Renal pelvis (tissue), 4 donors: ENCODE measurements around the gene ZNF358. TPM values are rescaled to one million over a fixed set of nuclear protein-coding genes. Genes with fewer than 3 reads are reported as not detected.
"Not testable (repeated sequence)": the region's sequence is repeated elsewhere in the genome, so short reads cannot be mapped to it uniquely, and the experiment has no call there.

ENCODE experiments used
- DNase-seq: peaks from one replicate; pipeline ENCODE4 v3.0.0-alpha.2; 2013
- polyA plus RNA-seq, 3 donors: library from polyadenylated mRNA; unstranded; fragments of 120-200 nt; gene quantifications; one replicate each; pipeline ENCODE4 v1.2.1, GENCODE V29; 2013; ENCODE audit not compliant: insufficient read length in 3 of 3

ZNF358 gene
- polyA plus RNA-seq, 3 donors = 53.7 to 70.8 (median 64.5) TPM

- no peak for DNase-seq
Observed at GRCh38 chr19:7533281-7533885, 17.5 kb downstream of the ZNF358 start.

GRCh38 chr19:7533925-7534480, 18.1 kb downstream of the ZNF358 start:
- DNase-seq = peak; percentile 91

- DNase-seq = peak; percentile 79
Observed at GRCh38 chr19:7534531-7535046, 18.7 kb downstream of the ZNF358 start.

DNA sequence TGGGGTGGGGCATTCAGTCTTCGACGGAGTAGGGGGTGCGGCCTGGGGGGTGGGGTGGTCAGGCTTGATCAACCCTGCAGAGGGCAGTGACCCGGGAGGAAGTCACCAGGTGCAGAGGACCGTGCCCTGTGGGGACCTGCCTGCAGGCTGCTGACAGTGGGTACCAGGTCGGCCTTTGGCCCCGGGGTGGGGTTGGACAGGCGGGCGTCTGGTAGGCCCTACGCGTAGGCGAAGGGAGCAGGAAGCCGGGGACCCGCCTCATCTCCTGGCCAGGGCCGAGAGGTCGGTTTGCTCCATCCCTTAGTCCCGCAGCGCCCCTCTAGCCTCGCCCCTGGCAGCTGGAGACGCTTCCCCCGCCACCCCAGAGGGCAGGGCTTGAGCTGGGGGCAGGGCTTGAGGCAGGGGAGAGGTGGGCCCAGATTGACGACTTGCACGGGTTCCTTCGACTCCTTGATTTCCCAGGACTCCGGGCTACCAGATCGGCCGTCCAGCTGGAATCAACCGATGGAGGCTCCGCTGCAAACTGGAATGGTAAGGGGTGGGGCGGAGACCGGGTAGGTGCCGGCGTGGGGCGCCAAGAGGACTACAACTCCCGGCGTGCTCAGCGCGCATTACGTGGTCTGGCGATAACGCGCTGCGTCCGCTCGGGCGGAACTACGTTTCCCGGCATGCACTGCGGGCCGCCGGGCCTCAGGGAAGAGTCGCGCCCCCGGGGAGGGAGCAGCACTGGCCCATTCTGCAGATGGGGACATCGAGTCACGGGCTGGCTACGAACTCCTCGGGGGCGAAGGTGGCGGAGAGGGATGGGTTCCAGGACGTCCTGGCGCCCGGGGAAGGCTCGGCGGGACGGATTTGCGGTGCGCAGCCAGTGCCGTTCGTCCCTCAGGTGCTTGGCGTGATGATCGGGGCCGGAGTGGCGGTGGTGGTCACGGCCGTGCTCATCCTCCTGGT, 19.4 kb downstream of the ZNF358 start, which contains the start of gene PNPLA6:
PNPLA6 (plus strand) TSS at position 671 of the 951 bp plus-strand sequence; CDS start at position 743, 72 bp downstream.
- peak; percentile 95 for DNase-seq

DNA sequence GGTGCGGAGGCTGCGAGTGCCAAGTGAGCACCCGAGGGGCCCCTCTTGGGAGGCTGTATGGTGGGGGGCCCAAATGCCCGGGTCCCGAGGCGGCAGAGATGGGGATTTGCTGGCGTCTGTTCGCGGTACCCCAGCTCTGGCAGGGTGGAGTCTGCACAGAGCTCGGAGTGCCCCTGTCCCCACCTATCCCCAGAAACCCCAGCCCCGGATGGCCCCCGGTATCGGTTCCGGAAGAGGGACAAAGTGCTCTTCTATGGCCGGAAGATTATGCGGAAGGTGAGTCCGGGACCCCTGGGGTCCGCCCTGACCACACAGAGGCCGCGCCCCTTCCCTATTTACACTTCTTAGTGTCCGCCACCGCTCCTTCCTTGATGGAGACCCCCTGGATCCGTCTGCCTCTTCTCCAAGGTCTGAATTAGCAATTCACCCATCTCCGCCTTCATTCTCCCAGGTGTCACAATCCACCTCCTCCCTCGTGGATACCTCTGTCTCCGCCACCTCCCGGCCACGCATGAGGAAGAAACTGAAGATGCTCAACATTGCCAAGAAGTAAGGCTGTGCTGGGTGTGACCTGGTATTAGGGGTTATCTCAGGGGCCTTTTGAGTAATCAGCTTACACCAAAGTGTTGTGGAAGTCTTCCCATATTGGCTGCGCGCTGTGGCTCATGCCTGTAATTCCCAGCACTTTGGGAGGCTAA, 20.2 kb downstream of the ZNF358 start:
- DNase-seq = no peak

- DNase-seq = not testable (repeated sequence)
Observed at GRCh38 chr19:7538990-7539389, 23.1 kb downstream of the ZNF358 start.

GRCh38 chr19:7539827-7540425, 24.0 kb downstream of the ZNF358 start:
- no peak for DNase-seq

DNA sequence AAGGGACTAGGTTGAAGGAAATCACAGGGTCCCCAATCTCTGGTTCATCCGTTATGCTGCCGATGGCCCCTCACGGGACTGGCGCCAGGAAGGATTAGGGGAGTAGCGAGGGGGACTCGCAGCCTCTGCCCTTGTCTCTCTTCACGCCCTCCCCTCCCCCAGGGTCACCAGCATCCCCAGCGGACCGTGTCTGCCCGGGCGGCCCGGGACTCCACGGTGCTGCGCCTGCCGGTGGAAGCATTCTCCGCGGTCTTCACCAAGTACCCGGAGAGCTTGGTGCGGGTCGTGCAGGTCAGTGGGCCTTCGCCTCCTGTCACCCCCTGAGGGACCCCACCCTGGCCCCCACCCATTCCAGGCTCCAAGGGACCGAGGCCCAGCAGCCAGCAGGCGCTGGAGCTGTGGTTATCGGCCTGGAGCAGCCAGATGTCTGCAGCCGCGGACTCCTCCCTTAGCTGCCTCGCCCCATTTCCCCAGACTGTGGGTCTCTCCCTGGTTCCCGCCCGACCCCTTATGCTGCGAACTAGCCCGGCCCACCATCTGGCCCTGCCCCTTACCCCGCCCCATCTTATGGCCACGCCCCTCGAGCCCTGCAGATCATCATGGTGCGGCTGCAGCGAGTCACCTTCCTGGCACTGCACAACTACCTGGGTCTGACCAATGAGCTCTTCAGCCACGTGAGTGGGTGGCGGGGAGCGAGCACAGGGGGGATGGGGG, 25.0 kb downstream of the ZNF358 start:
- no peak for DNase-seq

- no peak for DNase-seq
Observed at GRCh38 chr19:7541475-7541824, 25.5 kb downstream of the ZNF358 start.

- DNase-seq = no peak
Observed at GRCh38 chr19:7541828-7542443, 26.0 kb downstream of the ZNF358 start.

GRCh38 chr19:7542556-7543348, 26.8 kb downstream of the ZNF358 start:
- DNase-seq = no peak

GRCh38 chr19:7544626-7545025, 28.7 kb downstream of the ZNF358 start:
- no peak for DNase-seq

GRCh38 chr19:7545300-7545699, 29.4 kb downstream of the ZNF358 start:
- DNase-seq = no peak

GRCh38 chr19:7545904-7546303, 30.0 kb downstream of the ZNF358 start:
- no peak for DNase-seq

GRCh38 chr19:7547159-7547558, 31.3 kb downstream of the ZNF358 start:
- no peak for DNase-seq

DNA sequence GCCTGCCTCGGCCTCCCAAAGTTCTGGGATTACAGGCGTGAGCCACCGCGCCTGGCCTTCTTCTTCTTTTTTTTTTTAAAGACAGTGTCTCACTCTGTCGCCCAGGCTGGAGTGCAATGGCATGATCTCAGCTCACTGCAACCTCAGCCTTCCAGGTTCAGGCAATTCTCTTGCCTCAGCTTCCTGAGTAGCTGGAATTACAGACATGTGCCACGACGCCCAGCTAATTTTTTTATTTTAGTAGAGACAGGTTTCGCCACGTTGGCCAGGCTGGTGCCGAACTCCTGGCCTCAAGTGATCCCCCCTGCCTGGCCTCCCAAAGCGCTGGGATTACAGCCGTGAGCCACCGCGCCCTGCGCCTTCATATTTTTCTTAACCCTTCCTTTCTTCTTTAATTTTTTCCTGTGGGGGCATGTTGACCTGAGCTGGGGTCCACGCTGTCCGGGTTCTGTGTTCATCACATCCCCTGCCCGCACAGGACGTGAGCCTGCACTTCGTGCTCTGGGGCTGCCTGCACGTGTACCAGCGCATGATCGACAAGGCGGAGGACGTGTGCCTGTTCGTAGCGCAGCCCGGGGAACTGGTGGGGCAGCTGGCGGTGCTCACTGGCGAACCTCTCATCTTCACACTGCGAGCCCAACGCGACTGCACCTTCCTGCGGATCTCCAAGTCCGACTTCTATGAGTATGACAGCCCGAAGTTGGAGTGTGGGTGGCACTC, 33.7 kb downstream of the ZNF358 start:
- DNase-seq = no peak

- no peak for DNase-seq
Observed at GRCh38 chr19:7550169-7550770, 34.4 kb downstream of the ZNF358 start.

DNA sequence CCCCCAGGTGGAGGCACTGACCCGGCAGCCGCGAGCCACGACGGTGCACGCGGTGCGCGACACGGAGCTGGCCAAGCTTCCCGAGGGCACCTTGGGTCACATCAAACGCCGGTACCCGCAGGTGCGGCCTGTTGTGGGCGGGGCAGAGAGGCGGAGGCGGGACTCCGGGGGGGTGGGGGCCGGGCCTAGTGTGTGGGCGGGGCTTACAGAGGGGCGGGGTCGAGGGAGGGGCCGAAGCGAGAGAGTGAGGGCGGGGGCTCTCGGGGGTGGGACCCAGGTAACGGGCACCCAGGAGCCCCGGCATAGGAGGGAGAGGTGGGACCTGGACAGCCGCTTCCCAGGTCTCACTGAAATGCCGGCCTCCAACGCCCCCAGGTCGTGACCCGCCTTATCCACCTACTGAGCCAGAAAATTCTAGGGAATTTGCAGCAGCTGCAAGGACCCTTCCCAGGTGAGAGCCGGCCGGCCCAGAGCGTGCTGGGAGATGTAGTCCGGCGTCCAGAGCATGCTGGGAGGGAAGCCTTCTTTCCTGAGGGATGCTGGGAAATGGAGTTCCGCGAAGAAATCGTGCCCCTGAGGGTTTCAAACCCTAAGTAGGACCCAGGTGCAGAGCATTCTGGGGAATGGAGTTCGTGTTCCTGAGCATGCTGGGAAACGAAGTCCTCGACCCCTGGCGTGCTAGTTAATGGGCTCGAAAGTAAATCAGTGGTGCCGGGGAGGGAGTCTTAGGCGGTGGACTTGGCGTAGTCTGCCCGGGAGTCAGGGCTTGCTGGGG, 35.3 kb downstream of the ZNF358 start:
- peak; percentile 94 for DNase-seq
